Hepatocyte (in vitro differentiated cells): ENCODE results near the gene EIPR1. TPM values are rescaled to one million over a fixed set of nuclear protein-coding genes. Genes with fewer than 3 reads are reported as not detected.
"Not testable (repeated sequence)": the region's sequence is repeated elsewhere in the genome, so short reads cannot be mapped to it uniquely, and the experiment has no call there.

ENCODE experiments used
- DNase-seq: peaks from one replicate; pipeline ENCODE4 v3.0.0-alpha.2; 2016; ENCODE audit warnings: low spot score
- H2AFZ ChIP-seq: fragments of 200-600 bp; sonication (generic); 2 replicates; pipeline ENCODE4 v1.6.0; 2016; ENCODE audit warnings: antibody characterized with exemption, mild to moderate bottlenecking
- H3K27ac ChIP-seq: fragments of 200-600 bp; sonication (generic); 2 replicates; pipeline ENCODE4 v1.5.1; 2016; ENCODE audit warnings: mild to moderate bottlenecking
- H3K27me3 ChIP-seq: fragments of 200-600 bp; sonication (generic); 2 replicates; pipeline ENCODE4 v1.6.1; 2016
- H3K36me3 ChIP-seq: fragments of 200-600 bp; sonication (generic); replicated peaks from 2 replicates; pipeline ENCODE4 v1.5.1; 2016; ENCODE audit warnings: low read depth; ENCODE audit not compliant: insufficient read depth
- H3K4me1 ChIP-seq: fragments of 200-600 bp; sonication (generic); 2 replicates; pipeline ENCODE4 v1.5.1; 2016; ENCODE audit warnings: mild to moderate bottlenecking, moderate library complexity; ENCODE audit not compliant: insufficient read depth
- H3K4me2 ChIP-seq: fragments of 200-600 bp; sonication (generic); 2 replicates; pipeline ENCODE4 v1.6.0; 2016
- H3K4me3 ChIP-seq: fragments of 200-600 bp; sonication (generic); 2 replicates; pipeline ENCODE4 v1.5.1; 2016; ENCODE audit warnings: mild to moderate bottlenecking
- H3K79me2 ChIP-seq: fragments of 200-600 bp; sonication (generic); 2 replicates; pipeline ENCODE4 v1.6.0; 2017; ENCODE audit warnings: mild to moderate bottlenecking
- H3K9me2 ChIP-seq: fragments of 200-600 bp; sonication (generic); replicated peaks from 2 replicates; pipeline ENCODE4 v1.6.0; 2017; ENCODE audit warnings: mild to moderate bottlenecking; ENCODE audit not compliant: insufficient read depth
- H3K9me3 ChIP-seq: fragments of 200-600 bp; sonication (generic); 2 replicates; pipeline ENCODE4 v1.5.1; 2016; ENCODE audit warnings: low read depth, mild to moderate bottlenecking
- H4K20me1 ChIP-seq: fragments of 200-600 bp; sonication (generic); 2 replicates; pipeline ENCODE4 v1.6.0; 2016; ENCODE audit warnings: mild to moderate bottlenecking; ENCODE audit not compliant: insufficient read depth, poor library complexity, severe bottlenecking
- EZH2 ChIP-seq: fragments of 200-600 bp; sonication (generic); IDR thresholded peaks from 2 replicates; pipeline ENCODE4 v1.6.1; 2016; ENCODE audit warnings: antibody characterized with exemption, mild to moderate bottlenecking, borderline replicate concordance
- EZH2phosphoT487 ChIP-seq: fragments of 200-600 bp; sonication (generic); IDR thresholded peaks from one replicate; pipeline ENCODE4 v1.6.1; 2018; ENCODE audit warnings: antibody characterized with exemption, mild to moderate bottlenecking, low read depth, moderate library complexity; ENCODE audit not compliant: unreplicated experiment, severe bottlenecking
- WGBS: methylation state at CpG from one replicate; pipeline ENCODE4 v1.1.6; 2016; ENCODE audit warnings: low lambda C conversion rate; ENCODE audit errors: missing lambda C conversion rate; 5-methylcytosine and 5-hydroxymethylcytosine counted together
- polyA plus RNA-seq: library from polyadenylated mRNA; unstranded; fragments of >200 nt; fragmentation: Nextera tagmentation; extraction: Ambion mirVana; gene quantifications from 2 replicates; pipeline ENCODE4 v1.2.1, GENCODE V29; 2016
- total RNA-seq: library from RNA; depleted of rRNA; stranded (reverse); fragments of >200 nt; gene quantifications from 2 replicates; pipeline ENCODE4 v1.2.3, GENCODE V29; 2014
- TF ChIP-seq, protein P1 (sequence below): fragments of 200-600 bp; sonication (generic); IDR thresholded peaks from 2 replicates; pipeline ENCODE4 v1.5.1; 2016; ENCODE audit warnings: antibody characterized with exemption, mild to moderate bottlenecking; ENCODE audit not compliant: poor library complexity

Gene EIPR1
- total and polyA plus RNA-seq, 2 experiments from 2014 or later: 27.4 to 42.3 TPM

DNA sequence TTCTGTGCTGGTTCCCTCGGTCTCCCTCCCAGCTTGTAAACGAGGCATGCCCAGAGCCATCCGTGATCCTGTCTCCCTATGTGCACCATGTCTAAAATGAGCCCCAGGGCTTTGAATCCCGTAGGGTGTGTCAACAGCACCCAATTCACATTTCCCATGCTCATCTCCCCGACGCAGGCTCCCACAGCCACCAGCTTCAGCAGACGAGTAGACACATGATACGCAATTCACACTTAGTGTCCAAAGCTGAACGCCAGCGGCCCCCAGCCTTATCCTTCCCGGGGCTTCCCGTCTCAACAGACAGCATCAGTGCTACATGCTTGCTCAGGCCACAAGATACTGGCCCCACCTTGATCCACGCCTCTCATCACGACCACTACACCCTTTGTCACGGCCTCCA lies 88.1 kb downstream of the EIPR1 start:
- Histone ChIP-seq H3K36me3 (no peaks in the 10 kb centered on the region), H3K4me2 (no peak overlapping the region), H3K9me3 (no peaks in the 10 kb centered on the region), H3K9me2 (no peaks in the 10 kb centered on the region), H3K79me2 (no peaks in the 10 kb centered on the region), H3K4me1 (no peaks in the 10 kb centered on the region), H4K20me1 (no peaks in the 10 kb centered on the region), H3K27ac (no peak overlapping the region), H3K27me3 (no peaks in the 10 kb centered on the region), H3K4me3 (no peak overlapping the region), H2AFZ (no peak overlapping the region)
- TF ChIP-seq EZH2 (no peak), EZH2phosphoT487 (no peak)
- TF ChIP-seq, protein P1, sequence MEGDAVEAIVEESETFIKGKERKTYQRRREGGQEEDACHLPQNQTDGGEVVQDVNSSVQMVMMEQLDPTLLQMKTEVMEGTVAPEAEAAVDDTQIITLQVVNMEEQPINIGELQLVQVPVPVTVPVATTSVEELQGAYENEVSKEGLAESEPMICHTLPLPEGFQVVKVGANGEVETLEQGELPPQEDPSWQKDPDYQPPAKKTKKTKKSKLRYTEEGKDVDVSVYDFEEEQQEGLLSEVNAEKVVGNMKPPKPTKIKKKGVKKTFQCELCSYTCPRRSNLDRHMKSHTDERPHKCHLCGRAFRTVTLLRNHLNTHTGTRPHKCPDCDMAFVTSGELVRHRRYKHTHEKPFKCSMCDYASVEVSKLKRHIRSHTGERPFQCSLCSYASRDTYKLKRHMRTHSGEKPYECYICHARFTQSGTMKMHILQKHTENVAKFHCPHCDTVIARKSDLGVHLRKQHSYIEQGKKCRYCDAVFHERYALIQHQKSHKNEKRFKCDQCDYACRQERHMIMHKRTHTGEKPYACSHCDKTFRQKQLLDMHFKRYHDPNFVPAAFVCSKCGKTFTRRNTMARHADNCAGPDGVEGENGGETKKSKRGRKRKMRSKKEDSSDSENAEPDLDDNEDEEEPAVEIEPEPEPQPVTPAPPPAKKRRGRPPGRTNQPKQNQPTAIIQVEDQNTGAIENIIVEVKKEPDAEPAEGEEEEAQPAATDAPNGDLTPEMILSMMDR: no peak
- WGBS: 94% methylated on average over 15 of the region's 15 CpGs
- DNase-seq: no peak

DNA sequence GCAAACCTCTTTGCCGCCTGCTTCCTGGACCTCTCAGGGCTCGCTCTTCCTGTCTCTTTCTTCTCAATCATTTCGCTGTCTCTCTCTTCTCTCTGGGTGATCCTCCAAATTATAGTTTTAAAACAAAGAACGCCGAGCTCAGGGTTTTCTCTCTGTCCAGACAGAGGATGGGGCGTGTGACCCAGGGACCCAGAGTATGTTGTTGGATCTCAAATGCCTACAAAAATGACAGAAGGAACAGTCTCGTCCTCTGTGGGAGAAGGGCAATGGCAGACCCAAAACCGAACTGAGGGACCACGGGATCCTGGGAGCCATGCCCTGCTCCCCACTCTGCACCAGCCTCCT lies 88.5 kb downstream of the EIPR1 start:
- WGBS: over 99% methylated on average over 9 of the region's 9 CpGs
- TF ChIP-seq, protein P1: no peak
- TF ChIP-seq EZH2phosphoT487 (no peak), EZH2 (no peak)
- H3K36me3 ChIP-seq: no peaks in the 10 kb centered on the region
- H3K9me2 ChIP-seq: no peaks in the 10 kb centered on the region
- H3K4me1 ChIP-seq: no peaks in the 10 kb centered on the region
- no peak overlapping the region for H3K27ac ChIP-seq
- no peaks in the 10 kb centered on the region for H3K9me3 ChIP-seq
- H3K27me3 ChIP-seq: no peaks in the 10 kb centered on the region
- no peak overlapping the region for H3K4me2 ChIP-seq
- H3K79me2 ChIP-seq: no peaks in the 10 kb centered on the region
- H4K20me1 ChIP-seq: no peaks in the 10 kb centered on the region
- DNase-seq: no peak
- H3K4me3 ChIP-seq: no peak overlapping the region
- no peak overlapping the region for H2AFZ ChIP-seq

DNA sequence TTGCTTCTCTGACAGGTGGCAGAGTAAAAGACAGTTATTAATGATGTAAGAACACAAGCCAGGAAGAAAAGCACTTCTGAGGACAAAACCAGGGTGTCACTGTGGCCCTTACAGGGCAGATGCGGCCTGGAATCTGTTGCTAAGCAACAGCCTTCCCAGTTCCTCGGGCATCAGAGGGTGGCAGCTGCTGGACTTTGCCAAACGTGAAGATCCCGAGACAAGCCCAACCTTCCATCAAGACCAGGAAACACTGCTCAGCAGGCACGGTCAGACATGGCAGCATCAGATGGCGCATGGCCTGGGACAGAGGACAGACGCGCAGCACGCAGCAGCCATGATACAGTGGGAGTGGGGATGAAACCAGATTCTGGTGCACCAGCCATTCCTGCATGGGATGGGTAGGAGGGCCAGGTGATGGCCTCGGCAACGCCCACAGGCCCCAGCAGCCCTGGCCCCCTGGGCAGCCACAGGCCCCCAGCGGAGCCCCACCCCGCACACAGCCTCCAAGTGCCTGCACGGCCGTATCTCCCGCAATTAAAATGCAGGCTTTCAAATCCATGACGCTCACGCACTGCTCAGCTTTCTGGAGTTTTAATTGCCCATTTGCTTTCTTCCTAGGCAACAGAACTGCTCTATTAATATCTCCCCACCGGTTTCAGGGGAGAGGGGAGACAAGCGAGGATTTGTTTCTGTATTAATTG lies 89.0 kb downstream of the EIPR1 start:
- Histone ChIP-seq H3K4me1 (no peaks in the 10 kb centered on the region), H3K36me3 (no peaks in the 10 kb centered on the region), H3K9me2 (no peaks in the 10 kb centered on the region), H2AFZ (no peak overlapping the region), H3K27me3 (no peaks in the 10 kb centered on the region), H4K20me1 (no peaks in the 10 kb centered on the region), H3K79me2 (no peaks in the 10 kb centered on the region), H3K9me3 (no peaks in the 10 kb centered on the region), H3K27ac (no peak overlapping the region), H3K4me3 (no peak overlapping the region), H3K4me2 (no peak overlapping the region)
- DNase-seq: no peak
- TF ChIP-seq EZH2 (no peak), EZH2phosphoT487 (no peak)
- TF ChIP-seq, protein P1: no peak
- WGBS: 94% methylated on average over 20 of the region's 20 CpGs

DNA sequence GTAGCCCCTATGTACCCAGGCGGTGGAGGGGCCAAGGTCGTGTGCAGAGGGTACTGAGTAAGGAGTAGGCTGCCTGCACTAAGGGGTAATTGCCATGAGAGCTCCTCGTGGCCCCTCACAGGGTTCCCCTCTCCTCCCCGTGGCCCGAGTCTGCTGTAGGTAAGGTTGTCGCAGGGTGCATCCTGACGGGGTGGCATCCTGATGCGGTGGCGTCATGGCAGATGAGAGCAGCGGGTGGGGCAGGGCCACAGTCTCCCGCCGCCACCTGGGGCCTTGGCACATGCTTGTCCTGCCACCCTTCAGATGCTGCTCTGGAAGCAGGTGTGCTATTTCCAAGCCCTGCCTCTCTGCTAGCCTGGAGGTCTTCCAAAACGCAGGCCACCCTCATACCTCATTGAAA lies 89.7 kb downstream of the EIPR1 start:
- no peak for DNase-seq
- no peak overlapping the region for H2AFZ ChIP-seq
- H3K9me2 ChIP-seq: no peaks in the 10 kb centered on the region
- no peaks in the 10 kb centered on the region for H4K20me1 ChIP-seq
- H3K4me1 ChIP-seq: no peaks in the 10 kb centered on the region
- no peaks in the 10 kb centered on the region for H3K27me3 ChIP-seq
- no peaks in the 10 kb centered on the region for H3K79me2 ChIP-seq
- no peak overlapping the region for H3K27ac ChIP-seq
- TF ChIP-seq EZH2phosphoT487 (no peak), EZH2 (no peak)
- TF ChIP-seq, protein P1: no peak
- WGBS: 95% methylated on average over 9 of the region's 13 CpGs
- H3K4me3 ChIP-seq: no peak overlapping the region
- no peak overlapping the region for H3K4me2 ChIP-seq
- no peaks in the 10 kb centered on the region for H3K36me3 ChIP-seq
- H3K9me3 ChIP-seq: no peaks in the 10 kb centered on the region

DNA sequence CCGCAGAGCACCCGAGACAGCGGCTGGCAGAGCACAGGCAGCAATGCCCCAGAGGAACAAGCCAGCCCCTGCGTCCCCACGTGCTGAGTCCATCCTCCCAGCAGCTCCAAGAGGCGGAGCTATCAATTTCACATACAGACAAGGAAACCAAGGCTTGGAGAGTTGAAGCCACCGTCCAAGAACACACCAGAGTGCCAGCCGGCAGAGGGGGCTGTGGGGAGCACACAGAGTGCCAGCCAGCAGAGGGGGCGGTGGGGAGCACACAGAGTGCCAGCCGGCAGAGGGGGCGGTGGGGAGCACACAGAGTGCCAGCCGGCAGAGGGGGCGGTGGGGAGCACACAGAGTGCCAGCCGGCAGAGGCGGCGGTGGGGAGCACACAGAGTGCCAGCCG lies 91.0 kb downstream of the EIPR1 start:
- H3K79me2 ChIP-seq, H3K4me3 ChIP-seq, H3K4me1 ChIP-seq, H4K20me1 ChIP-seq, H3K9me3 ChIP-seq, H3K27me3 ChIP-seq, H3K36me3 ChIP-seq, H3K9me2 ChIP-seq, H3K4me2 ChIP-seq, H2AFZ ChIP-seq, DNase-seq, H3K27ac ChIP-seq: not testable (repeated sequence)
- WGBS: 91% methylated on average over 16 of the region's 17 CpGs
